GM23338 (cell line): ENCODE data around the gene CTNNA2.

Experiments
- CREB1 ChIP-seq: fragments of 250-450 bp; sonication (Bioruptor Pico); IDR thresholded peaks from 2 replicates; pipeline ENCODE4 v1.5.0; 2020; ENCODE audit warnings: low read depth, mild to moderate bottlenecking, moderate library complexity
- EZH2 ChIP-seq: fragments of 200-600 bp; sonication (generic); IDR thresholded peaks from one replicate; pipeline ENCODE4 v1.8.0; 2017; ENCODE audit warnings: antibody characterized with exemption, mild to moderate bottlenecking, low read depth; ENCODE audit not compliant: unreplicated experiment
- EZH2phosphoT487 ChIP-seq: fragments of 200-600 bp; sonication (generic); IDR thresholded peaks from one replicate; pipeline ENCODE4 v1.8.1; 2018; ENCODE audit warnings: antibody characterized with exemption; ENCODE audit not compliant: unreplicated experiment
- JUNB ChIP-seq: IDR thresholded peaks from one replicate; pipeline ENCODE4 v1.6.1; 2016; ENCODE audit warnings: antibody characterized with exemption; ENCODE audit not compliant: unreplicated experiment
- NANOG ChIP-seq: IDR thresholded peaks from 2 replicates; pipeline ENCODE4 v1.6.1; 2016; ENCODE audit warnings: antibody characterized with exemption, borderline replicate concordance
- POLR2AphosphoS5 ChIP-seq: IDR thresholded peaks from 2 replicates; pipeline ENCODE4 v1.6.1; 2016; ENCODE audit warnings: antibody characterized with exemption, low read depth
- STAT1 ChIP-seq: IDR thresholded peaks from one replicate; pipeline ENCODE4 v1.6.1; 2016; ENCODE audit warnings: antibody characterized with exemption; ENCODE audit not compliant: unreplicated experiment
- ZNF114 ChIP-seq: fragments of 250-450 bp; sonication (Bioruptor Pico); IDR thresholded peaks from 2 replicates; pipeline ENCODE4 v1.5.0; 2020; ENCODE audit warnings: mild to moderate bottlenecking, moderate library complexity
- ZNF331 ChIP-seq: fragments of 250-450 bp; sonication (Bioruptor Pico); IDR thresholded peaks from 2 replicates; pipeline ENCODE4 v1.5.0; 2020; ENCODE audit warnings: low read depth, mild to moderate bottlenecking, moderate library complexity
- TF ChIP-seq, protein P1 (sequence below), 2 experiments: fragments of 200-600 bp in 1 of 2; sonication (generic) in 1 of 2; conservative IDR thresholded peaks; 2 replicates each; pipeline versions ENCODE4 v1.5.1 to v1.6.1; 2016 to 2017; ENCODE audit warnings: antibody characterized with exemption in 2 of 2, low read depth in 2 of 2, mild to moderate bottlenecking in 2 of 2, moderate library complexity in 1 of 2
- TF ChIP-seq, protein P2 (sequence below): IDR thresholded peaks from one replicate; pipeline ENCODE4 v1.6.1; 2018; ENCODE audit warnings: antibody characterized with exemption; ENCODE audit not compliant: unreplicated experiment
- TF ChIP-seq, protein P3 (sequence below): IDR thresholded peaks from 2 replicates; pipeline ENCODE4 v1.6.1; 2016; ENCODE audit warnings: antibody characterized with exemption
- TF ChIP-seq, protein P4 (sequence below): fragments of 250-450 bp; sonication (Bioruptor Pico); IDR thresholded peaks from 2 replicates; pipeline ENCODE4 v1.5.0; 2020; ENCODE audit warnings: mild to moderate bottlenecking, moderate library complexity

DNA sequence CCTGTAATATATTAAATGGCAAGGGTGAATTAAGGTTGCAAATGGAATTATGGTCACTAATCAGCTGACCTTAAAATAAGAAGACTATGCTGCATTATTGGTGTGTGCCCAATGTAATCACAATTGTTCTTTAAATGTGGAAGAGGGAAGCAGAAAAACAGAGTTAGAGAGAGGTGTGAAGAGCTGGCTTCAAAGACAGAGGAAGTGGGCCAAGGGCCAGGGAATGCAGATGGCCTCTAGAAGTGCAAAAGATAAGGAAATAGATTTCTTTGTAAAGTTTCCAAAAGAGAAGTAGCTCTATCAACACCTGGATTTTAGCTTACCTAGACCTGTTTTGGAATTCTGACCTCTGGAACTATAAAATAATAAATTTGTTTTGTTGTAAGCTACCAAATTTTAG is 515.7 kb downstream of the CTNNA2 start:
- TF ChIP-seq JUNB, result no peak
- TF ChIP-seq, protein P1, sequence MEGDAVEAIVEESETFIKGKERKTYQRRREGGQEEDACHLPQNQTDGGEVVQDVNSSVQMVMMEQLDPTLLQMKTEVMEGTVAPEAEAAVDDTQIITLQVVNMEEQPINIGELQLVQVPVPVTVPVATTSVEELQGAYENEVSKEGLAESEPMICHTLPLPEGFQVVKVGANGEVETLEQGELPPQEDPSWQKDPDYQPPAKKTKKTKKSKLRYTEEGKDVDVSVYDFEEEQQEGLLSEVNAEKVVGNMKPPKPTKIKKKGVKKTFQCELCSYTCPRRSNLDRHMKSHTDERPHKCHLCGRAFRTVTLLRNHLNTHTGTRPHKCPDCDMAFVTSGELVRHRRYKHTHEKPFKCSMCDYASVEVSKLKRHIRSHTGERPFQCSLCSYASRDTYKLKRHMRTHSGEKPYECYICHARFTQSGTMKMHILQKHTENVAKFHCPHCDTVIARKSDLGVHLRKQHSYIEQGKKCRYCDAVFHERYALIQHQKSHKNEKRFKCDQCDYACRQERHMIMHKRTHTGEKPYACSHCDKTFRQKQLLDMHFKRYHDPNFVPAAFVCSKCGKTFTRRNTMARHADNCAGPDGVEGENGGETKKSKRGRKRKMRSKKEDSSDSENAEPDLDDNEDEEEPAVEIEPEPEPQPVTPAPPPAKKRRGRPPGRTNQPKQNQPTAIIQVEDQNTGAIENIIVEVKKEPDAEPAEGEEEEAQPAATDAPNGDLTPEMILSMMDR (conservative IDR thresholded peaks at IDR 0.05; ENCODE audit: low read depth in 2 of 2), result no peak
- TF ChIP-seq EZH2, result no peak
- TF ChIP-seq POLR2AphosphoS5, result no peak
- no peak for TF ChIP-seq ZNF114 (CRISPR knock-in tag)
- TF ChIP-seq, protein P2, sequence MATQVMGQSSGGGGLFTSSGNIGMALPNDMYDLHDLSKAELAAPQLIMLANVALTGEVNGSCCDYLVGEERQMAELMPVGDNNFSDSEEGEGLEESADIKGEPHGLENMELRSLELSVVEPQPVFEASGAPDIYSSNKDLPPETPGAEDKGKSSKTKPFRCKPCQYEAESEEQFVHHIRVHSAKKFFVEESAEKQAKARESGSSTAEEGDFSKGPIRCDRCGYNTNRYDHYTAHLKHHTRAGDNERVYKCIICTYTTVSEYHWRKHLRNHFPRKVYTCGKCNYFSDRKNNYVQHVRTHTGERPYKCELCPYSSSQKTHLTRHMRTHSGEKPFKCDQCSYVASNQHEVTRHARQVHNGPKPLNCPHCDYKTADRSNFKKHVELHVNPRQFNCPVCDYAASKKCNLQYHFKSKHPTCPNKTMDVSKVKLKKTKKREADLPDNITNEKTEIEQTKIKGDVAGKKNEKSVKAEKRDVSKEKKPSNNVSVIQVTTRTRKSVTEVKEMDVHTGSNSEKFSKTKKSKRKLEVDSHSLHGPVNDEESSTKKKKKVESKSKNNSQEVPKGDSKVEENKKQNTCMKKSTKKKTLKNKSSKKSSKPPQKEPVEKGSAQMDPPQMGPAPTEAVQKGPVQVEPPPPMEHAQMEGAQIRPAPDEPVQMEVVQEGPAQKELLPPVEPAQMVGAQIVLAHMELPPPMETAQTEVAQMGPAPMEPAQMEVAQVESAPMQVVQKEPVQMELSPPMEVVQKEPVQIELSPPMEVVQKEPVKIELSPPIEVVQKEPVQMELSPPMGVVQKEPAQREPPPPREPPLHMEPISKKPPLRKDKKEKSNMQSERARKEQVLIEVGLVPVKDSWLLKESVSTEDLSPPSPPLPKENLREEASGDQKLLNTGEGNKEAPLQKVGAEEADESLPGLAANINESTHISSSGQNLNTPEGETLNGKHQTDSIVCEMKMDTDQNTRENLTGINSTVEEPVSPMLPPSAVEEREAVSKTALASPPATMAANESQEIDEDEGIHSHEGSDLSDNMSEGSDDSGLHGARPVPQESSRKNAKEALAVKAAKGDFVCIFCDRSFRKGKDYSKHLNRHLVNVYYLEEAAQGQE, result no peak
- TF ChIP-seq EZH2phosphoT487, result no peak
- TF ChIP-seq, protein P3, sequence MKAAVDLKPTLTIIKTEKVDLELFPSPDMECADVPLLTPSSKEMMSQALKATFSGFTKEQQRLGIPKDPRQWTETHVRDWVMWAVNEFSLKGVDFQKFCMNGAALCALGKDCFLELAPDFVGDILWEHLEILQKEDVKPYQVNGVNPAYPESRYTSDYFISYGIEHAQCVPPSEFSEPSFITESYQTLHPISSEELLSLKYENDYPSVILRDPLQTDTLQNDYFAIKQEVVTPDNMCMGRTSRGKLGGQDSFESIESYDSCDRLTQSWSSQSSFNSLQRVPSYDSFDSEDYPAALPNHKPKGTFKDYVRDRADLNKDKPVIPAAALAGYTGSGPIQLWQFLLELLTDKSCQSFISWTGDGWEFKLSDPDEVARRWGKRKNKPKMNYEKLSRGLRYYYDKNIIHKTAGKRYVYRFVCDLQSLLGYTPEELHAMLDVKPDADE, result no peak
- TF ChIP-seq ZNF331 (CRISPR knock-in tag), result no peak
- TF ChIP-seq, protein P4, sequence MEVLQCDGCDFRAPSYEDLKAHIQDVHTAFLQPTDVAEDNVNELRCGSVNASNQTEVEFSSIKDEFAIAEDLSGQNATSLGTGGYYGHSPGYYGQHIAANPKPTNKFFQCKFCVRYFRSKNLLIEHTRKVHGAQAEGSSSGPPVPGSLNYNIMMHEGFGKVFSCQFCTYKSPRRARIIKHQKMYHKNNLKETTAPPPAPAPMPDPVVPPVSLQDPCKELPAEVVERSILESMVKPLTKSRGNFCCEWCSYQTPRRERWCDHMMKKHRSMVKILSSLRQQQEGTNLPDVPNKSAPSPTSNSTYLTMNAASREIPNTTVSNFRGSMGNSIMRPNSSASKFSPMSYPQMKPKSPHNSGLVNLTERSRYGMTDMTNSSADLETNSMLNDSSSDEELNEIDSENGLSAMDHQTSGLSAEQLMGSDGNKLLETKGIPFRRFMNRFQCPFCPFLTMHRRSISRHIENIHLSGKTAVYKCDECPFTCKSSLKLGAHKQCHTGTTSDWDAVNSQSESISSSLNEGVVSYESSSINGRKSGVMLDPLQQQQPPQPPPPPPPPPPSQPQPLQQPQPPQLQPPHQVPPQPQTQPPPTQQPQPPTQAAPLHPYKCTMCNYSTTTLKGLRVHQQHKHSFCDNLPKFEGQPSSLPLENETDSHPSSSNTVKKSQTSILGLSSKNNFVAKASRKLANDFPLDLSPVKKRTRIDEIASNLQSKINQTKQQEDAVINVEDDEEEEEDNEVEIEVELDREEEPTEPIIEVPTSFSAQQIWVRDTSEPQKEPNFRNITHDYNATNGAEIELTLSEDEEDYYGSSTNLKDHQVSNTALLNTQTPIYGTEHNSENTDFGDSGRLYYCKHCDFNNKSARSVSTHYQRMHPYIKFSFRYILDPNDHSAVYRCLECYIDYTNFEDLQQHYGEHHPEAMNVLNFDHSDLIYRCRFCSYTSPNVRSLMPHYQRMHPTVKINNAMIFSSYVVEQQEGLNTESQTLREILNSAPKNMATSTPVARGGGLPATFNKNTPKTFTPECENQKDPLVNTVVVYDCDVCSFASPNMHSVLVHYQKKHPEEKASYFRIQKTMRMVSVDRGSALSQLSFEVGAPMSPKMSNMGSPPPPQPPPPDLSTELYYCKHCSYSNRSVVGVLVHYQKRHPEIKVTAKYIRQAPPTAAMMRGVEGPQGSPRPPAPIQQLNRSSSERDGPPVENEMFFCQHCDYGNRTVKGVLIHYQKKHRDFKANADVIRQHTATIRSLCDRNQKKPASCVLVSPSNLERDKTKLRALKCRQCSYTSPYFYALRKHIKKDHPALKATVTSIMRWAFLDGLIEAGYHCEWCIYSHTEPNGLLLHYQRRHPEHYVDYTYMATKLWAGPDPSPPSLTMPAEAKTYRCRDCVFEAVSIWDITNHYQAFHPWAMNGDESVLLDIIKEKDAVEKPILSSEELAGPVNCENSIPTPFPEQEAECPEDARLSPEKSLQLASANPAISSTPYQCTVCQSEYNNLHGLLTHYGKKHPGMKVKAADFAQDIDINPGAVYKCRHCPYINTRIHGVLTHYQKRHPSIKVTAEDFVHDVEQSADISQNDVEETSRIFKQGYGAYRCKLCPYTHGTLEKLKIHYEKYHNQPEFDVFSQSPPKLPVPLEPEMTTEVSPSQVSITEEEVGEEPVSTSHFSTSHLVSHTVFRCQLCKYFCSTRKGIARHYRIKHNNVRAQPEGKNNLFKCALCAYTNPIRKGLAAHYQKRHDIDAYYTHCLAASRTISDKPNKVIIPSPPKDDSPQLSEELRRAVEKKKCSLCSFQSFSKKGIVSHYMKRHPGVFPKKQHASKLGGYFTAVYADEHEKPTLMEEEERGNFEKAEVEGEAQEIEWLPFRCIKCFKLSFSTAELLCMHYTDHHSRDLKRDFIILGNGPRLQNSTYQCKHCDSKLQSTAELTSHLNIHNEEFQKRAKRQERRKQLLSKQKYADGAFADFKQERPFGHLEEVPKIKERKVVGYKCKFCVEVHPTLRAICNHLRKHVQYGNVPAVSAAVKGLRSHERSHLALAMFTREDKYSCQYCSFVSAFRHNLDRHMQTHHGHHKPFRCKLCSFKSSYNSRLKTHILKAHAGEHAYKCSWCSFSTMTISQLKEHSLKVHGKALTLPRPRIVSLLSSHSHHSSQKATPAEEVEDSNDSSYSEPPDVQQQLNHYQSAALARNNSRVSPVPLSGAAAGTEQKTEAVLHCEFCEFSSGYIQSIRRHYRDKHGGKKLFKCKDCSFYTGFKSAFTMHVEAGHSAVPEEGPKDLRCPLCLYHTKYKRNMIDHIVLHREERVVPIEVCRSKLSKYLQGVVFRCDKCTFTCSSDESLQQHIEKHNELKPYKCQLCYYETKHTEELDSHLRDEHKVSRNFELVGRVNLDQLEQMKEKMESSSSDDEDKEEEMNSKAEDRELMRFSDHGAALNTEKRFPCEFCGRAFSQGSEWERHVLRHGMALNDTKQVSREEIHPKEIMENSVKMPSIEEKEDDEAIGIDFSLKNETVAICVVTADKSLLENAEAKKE (CRISPR knock-in tag), result no peak
- no peak for TF ChIP-seq STAT1
- TF ChIP-seq CREB1 (CRISPR knock-in tag), result no peak
- TF ChIP-seq NANOG, result no peak
